GM18907 (cell line): ENCODE measurements around the gene FOXP3.

Experiments
- ATAC-seq: cut with Tn5 transposase; IDR thresholded peaks from one replicate; pipeline ENCODE4 v1.9.1; 2021; ENCODE audit warnings: mild to moderate bottlenecking, moderate library complexity; ENCODE audit not compliant: unreplicated experiment

FOXP3 gene

DNA sequence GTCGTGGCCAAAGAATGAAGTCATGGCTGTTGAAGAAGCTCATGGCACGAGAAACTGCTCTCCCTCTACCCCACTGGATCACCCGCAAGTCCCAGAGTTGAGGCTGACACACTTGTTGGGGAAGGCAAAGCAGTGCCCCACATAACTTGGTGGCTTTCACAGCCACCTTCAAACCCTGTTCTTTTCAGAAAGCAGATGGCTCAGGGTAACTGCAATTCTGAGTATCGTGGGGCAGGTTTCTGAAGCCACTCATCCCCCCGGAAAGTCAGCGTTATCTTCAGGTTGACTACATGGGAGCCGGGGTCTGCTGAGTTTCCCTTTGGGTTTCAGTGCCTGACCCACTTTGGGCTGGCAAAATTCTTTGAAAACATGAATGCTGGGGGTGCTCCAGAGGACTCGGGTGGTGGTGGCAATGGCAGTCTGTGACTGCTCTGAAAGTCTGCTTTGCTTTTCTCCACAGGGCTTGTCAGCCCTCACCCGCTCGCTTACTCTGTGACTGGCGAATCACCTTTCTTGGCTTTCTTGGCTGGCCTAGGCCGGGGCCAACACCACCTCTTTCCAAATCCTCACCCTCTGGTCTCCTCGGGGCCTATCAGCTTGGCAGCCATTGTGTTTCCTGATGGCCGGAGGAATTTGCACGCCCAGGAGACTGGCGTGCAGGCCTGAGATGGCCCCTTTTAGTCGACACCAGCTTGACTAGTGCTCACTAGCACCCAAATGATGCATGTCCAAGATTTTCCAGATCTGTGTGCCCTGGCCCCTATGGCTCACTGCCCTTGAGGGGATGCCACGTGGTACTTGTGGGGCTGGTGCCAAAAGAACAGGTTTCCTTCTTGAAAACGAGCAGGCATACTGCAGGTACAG, 12.4 kb upstream of the FOXP3 start:
- no peak for ATAC-seq

GRCh38 chrX:49276207-49276606, 11.7 kb upstream of the FOXP3 start:
- no peak for ATAC-seq

DNA sequence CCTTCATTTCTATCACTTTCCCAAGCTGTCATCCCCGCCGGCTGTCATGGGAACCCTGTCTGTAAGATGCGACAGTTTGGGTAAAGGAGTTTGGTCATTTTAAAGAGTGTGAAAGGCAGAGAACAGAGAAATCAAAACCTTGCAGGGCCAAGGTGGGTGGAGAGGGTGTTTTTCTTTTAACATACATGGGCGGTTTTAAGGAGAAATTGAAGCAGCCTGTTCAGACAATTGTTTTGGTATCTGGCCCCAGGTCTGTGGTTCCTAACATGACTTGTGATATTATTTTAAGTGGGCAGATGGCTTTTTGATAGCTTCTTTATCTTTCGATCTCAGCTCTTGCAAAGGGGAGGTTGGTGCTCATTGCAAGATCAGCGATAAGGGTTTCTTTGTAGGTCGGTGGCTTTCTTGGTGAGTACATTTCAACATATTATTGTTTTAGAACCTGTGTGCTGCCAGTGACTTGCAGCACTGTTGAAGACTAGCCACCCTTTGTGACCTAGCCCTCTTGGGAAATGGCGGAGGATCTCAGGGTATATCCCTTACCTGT, 8.7 kb upstream of the FOXP3 start:
- ATAC-seq = no peak

- no peak for ATAC-seq
Observed at GRCh38 chrX:49272421-49272820, 7.9 kb upstream of the FOXP3 start.

DNA sequence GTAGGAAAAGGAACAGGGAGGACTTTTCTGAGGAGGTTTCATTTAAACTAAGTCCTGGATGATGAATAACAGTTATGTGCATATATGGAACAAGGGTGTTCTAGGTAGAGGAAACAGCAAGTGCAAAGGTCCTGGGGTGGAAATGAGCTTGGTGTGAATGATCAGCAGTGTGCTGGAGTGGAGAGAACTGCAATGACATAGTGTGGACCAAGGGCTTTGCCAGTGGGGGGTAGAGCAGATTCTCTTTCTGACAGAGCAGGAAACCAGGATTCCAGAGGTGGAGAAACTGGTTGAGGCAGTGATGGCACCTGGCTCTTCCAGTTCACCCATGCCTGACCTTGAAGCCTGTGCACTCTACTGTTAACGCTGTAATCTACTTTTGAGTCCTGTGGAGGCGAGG, 6.8 kb upstream of the FOXP3 start:
- no peak for ATAC-seq

DNA sequence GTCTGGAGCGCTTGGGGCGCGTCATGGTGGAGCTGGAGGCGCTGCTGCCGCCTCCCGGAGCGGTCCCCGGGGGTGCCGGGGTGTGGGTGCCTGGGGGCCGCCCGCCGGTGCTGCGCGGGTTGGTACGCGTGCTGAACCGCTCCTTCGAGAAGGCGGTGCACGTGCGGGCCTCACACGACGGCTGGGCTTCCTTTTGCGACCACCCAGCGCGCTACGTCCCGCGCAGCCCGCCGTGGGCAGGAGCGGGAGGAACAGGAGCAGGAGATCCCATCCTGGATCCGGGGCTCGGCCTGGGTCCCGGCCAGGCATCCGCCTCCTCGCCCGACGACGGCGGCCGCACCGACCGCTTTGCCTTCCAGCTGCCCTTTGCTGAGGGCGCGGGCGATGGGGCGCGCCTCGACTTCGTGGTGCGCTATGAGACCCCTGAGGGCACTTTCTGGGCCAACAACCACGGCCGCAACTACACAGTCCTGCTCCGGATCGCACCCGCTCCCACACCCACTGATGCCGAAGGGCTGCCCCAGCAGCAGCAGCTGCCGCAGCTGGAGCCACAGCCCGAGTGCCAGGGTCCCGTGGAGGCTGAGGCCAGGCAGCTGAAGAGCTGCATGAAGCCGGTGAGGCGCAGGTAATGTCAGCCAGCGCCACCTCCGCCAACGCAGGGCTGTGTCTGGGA, 5.9 kb upstream of the FOXP3 start:
- ATAC-seq = no peak

DNA sequence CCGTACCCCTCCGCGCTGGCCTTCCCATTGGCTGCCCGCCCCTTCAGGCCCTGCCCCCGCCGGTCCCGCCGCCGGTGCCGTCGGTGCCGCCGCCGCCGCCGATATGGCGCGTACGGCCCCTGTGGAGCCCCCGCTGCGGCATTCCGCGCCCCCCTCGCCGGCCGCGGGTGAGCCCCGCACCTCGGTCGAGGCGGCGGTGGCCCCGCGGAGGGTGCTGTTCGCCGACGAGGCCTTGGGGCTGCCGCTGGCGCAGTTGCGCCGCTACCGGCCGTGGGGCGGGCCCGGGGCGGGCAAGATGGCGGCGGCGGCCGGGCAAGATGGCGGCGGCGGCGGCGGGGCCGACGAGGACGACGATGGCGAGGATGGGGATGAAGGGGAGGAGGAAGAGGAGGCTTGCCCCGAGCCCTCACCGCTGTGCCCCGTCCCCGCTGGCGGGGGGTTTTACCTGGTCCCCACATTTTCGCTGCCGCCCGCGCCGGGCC, 5.3 kb upstream of the FOXP3 start, which contains the start of gene PPP1R3F:
TSS of gene PPP1R3F (plus strand) at position 27 of the 482 bp plus-strand sequence. CDS start at position 104, 77 bp downstream.
- ATAC-seq = peak; percentile 30

DNA sequence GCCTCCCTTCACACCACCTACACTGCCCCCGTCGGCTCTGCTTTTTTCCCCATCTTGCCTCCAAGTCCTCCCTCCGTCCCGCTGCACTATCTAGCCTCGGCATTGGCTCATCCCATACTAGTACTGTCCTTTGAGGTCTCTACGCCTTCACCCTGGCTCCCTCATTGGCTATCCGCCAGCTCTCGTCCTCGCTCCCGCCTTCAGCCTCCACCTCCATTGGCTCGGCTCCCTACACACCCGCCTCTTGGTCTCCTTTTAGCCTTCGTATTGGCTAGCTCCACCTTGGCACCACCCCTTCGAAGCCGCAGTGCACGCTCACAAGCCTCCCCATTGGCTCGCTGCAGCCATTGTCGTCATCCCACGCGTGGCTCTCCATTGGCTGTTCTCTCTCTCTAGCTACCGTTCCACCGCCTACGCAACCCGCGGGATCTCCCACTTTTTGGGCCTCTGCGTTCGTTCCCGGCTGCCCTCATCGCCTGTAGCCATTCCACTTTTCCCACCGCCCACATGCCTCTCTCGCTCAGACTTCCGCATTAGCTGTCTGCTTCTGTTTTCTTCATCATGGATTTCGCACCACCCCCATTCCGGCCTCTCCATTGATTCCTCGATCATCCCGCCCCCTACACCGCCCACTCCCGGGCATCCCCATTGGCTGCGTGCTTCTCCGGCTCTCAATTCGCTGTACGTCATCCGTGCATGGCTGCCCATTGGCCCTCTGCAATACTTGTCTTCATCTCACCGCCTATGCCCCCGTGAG, 4.7 kb upstream of the FOXP3 start:
- ATAC-seq = peak; percentile 89

GRCh38 chrX:49268702-49269009, 4.1 kb upstream of the FOXP3 start:
- no peak for ATAC-seq

DNA sequence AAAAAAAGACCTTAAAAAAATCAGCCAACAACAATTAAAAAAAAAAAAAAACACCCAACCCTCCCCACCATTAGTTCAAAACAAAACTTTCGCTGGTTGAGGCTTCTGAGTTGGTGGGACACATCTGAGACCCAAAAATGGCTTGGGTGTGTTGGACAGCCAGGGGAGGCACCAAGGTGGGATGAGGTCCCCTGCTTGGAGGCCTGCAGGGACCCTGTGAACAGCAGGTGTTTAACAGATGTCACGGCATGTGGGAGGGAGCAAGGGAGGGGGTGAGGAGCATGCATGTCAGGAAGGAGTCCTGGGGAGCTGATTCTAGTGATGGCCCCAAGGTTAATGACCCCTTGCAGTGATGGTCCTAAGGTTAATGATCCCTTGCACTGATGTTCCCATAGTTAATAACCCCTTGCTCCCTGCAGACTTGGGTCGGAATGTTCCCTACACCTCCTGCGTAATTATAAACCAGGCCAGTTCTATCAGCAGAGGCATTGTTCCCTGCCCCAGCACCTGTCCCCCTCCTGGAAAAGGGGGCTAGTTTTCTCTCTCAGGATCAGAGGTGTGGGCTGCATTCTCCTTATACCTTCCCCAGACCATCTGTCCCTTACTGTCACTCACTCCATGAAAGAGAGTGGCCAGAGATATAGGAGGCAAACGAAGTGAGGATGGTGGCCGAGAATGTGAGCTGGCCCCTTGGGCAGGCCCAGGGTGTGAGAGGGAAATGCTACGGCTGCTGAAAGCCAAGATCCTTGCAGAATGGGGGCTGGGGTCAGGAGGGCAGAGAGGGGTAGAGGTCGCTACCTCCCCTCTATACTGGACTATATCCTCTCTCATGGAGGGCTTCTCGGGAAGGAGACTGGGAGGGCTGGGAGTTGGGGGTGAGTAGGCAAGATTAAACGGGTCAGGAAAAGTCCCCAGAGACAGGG, 2.3 kb upstream of the FOXP3 start:
- ATAC-seq = no peak

DNA sequence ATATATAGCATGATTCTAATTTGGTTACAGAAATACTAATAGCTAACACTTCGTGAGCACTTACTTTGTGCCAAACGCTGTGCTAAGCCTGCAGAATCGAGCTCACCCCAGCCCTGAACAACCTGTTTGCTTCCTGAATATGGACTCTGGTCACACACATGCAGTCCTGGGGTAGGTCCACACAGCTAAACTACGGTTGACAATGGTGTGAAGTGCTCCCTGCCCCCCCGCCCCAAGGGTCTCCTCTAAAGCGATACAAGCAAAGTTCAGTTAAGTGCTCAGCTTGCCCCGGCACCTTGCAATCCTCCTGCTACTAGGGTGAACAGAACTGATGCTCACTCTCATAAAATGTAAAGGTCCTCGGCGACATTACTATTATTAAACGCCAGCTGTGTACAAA, 879 bp downstream of the FOXP3 start:
- no peak for ATAC-seq

GRCh38 chrX:49262603-49263002, 1.9 kb downstream of the FOXP3 start:
- ATAC-seq = no peak

- ATAC-seq = no peak
Observed at GRCh38 chrX:49260221-49260985, 4.1 kb downstream of the FOXP3 start.

DNA sequence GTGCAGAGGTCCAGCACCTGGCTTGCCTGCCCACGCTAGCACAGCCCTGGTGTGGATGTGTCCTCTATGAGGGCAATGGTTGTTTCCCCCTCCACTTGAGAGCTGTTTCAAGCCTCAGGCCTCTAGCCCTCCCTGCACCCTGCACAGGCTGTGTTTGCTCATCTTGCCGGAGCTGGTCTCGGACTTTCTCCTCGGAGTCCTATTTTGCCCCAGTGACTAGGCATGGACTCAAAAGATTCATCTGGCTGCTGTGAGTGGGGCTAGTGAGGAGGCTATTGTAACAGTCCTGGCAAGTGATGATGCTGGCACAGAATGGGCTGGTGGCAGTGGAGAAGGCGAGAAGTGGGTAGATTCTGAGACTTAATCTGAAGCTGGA, 5.8 kb downstream of the FOXP3 start:
- no peak for ATAC-seq

DNA sequence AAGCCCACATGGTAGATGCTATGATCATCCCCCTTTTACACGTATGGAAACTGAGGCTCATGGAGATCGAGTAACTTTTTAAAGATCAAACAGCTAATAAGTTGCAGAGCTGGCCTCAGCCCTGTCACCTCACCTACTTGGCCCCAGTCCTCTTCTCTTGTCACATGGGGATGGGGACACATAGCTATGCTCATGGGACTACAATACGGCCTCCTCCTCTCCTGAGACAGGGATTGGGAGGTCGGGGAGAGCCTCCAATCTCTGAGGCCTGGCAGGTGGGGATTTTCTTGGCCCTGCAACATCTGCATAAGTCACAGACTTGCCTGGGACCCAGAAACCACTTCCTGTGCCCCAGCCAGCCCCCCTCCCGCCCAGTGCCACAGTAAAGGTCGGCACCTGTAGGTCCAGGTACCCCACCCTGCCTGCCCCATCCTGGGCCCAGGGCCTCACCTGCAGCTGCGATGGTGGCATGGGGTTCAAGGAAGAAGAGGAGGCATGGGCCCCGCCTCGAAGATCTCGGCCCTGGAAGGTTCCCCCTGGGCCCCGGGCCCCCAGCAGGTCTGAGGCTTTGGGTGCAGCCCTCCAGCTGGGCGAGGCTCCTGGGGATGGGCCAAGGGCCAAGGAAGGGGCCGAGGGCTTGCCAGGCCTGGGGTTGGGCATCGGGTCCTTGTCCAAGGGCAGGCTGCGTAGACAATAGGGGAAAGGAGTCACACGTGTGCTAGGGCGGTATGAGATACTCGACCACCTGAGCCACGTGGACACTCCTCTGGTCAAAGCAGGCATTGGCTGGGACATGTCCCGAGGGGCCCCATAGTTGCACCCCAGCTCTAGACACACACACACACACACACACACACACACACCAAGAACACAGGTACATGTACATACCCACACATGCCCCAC, 6.4 kb downstream of the FOXP3 start:
- ATAC-seq = no peak

DNA sequence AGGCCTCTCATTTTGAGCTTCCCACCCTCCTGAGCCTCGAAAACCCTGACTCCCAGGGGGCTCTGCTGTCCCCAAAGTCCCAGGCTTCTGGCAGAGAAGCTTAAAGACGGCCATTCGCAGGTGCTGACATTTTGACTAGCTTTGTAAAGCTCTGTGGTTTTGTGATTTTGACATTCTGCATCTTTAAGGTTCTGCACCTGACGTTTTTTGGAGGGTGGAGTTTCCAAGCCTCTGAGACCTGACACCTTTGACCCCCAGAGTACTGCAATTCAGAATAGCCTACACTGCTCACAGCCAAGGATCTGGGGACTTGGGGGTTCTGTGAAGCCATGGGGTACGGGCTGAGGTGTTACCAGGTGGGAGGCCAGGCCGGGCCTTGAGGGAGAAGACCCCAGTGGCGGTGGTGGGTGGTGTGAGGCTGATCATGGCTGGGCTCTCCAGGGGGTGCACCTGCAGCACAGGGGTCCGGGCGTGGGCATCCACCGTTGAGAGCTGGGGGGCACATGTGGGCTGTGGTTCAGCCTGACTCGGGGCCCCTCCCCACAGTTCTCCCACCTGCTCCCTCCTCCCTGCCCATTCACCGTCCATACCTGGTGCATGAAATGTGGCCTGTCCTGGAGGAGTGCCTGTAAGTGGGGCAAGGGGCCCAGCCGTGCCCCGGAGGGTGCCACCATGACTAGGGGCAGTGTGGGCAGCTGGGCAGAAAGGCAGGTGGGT, 7.3 kb downstream of the FOXP3 start:
- no peak for ATAC-seq

DNA sequence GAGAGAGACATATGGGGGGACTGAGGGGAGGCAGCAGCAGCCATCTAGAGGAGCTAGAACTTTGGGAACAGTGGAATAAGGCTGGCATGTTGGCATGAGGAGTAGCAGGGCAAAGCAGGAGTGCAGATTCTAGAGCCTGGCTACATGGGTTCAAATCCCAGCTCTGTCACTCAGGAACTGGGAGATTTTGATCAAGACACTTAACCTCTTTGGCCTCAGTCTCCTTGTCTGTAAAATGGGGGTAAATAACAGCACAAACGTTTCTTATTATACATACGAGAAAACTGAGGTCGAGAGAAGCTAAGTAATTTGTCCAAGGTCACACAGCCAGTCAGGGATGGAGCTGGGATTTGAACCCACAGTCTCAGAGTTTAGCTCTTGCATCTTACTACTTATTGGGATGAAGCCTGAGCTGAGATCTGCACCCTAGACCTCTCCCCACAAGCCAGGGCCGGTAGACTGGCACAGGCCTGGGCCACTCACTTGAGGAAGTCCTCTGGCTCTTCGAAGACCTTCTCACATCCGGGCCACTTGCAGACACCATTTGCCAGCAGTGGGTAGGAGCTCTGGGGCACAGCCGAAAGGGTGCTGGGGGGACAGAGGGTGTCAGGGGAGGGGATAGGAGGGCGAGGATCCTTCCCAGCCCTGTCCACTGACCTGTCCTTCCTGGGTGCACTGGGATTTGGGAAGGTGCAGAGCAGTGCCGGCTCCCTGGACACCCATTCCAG, 8.1 kb downstream of the FOXP3 start:
- ATAC-seq = no peak
